OCI-LY1 (cell line): Measurements from ENCODE around the gene MEIS1.

Experiments used
- H2AFZ ChIP-seq: fragments of 200-600 bp; sonication (generic), shearing (Covaris generic); 2 replicates; pipeline ENCODE4 v1.6.0; 2014; ENCODE audit warnings: antibody characterized with exemption, mild to moderate bottlenecking, low read length
- H3F3A ChIP-seq: fragments of 200-600 bp; sonication (generic), shearing (Covaris generic); 2 replicates; pipeline ENCODE4 v1.6.0; 2014; ENCODE audit warnings: mild to moderate bottlenecking, antibody characterized with exemption, low read length, moderate library complexity; ENCODE audit not compliant: insufficient read depth
- H3K27ac ChIP-seq: fragments of 200-600 bp; sonication (generic); 2 replicates; pipeline ENCODE4 v1.5.1; 2014; ENCODE audit warnings: low read length, mixed run types, mild to moderate bottlenecking, low read depth; ENCODE audit not compliant: poor library complexity, severe bottlenecking
- H3K27me3 ChIP-seq: fragments of 200-600 bp; sonication (generic); 2 replicates; pipeline ENCODE4 v1.6.0; 2014; ENCODE audit warnings: antibody characterized with exemption, mild to moderate bottlenecking, low read length, moderate library complexity; ENCODE audit not compliant: insufficient read depth
- H3K36me3 ChIP-seq: fragments of 200-600 bp; sonication (generic); 2 replicates; pipeline ENCODE4 v1.6.1; 2014; ENCODE audit warnings: mild to moderate bottlenecking, antibody characterized with exemption, low read length, moderate library complexity, mixed read lengths; ENCODE audit not compliant: insufficient read depth
- H3K4me1 ChIP-seq: fragments of 200-600 bp; sonication (generic); 2 replicates; pipeline ENCODE4 v1.5.1; 2014; ENCODE audit warnings: mild to moderate bottlenecking, low read length, moderate library complexity; ENCODE audit not compliant: insufficient read depth, severe bottlenecking
- H3K4me2 ChIP-seq: fragments of 200-600 bp; sonication (generic), shearing (Covaris generic); 2 replicates; pipeline ENCODE4 v1.6.1; 2014; ENCODE audit warnings: low read length
- H3K4me3 ChIP-seq: fragments of 200-600 bp; sonication (generic); 2 replicates; pipeline ENCODE4 v1.5.1; 2014; ENCODE audit warnings: low read length, low read depth, mild to moderate bottlenecking, mixed read lengths; ENCODE audit not compliant: poor library complexity, severe bottlenecking
- H3K79me2 ChIP-seq: fragments of 200-600 bp; shearing (Covaris generic); 2 replicates; pipeline ENCODE4 v1.6.1; 2016; ENCODE audit warnings: mixed run types, low read length, mixed read lengths; ENCODE audit not compliant: insufficient read depth
- H3K9ac ChIP-seq: fragments of 200-600 bp; sonication (generic), shearing (Covaris generic); 2 replicates; pipeline ENCODE4 v1.6.1; 2014; ENCODE audit warnings: mild to moderate bottlenecking, low read length, mixed read lengths
- H3K9me2 ChIP-seq: fragments of 200-600 bp; sonication (generic), shearing (Covaris generic); 2 replicates; pipeline ENCODE4 v1.6.1; 2014; ENCODE audit warnings: low read depth, mild to moderate bottlenecking, low read length, mixed read lengths
- H3K9me3 ChIP-seq: fragments of 200-600 bp; shearing (Covaris generic); 2 replicates; pipeline ENCODE4 v1.6.1; 2014; ENCODE audit warnings: low read length, mixed read lengths
- H4K20me1 ChIP-seq: fragments of 200-600 bp; sonication (generic), shearing (Covaris generic); 2 replicates; pipeline ENCODE4 v1.6.0; 2016; ENCODE audit warnings: mild to moderate bottlenecking, low read length; ENCODE audit not compliant: insufficient read depth
- CTCF ChIP-seq: fragments of 200-600 bp; sonication (generic), shearing (Covaris generic); IDR thresholded peaks from 2 replicates; pipeline ENCODE4 v1.5.1; 2017; ENCODE audit warnings: mild to moderate bottlenecking, antibody characterized with exemption, low read length, moderate library complexity, mixed read lengths
- EZH2 ChIP-seq: fragments of 200-600 bp; sonication (generic), shearing (Covaris generic); IDR thresholded peaks from 2 replicates; pipeline ENCODE4 v1.8.0; 2017; ENCODE audit warnings: borderline replicate concordance, mixed run types, mild to moderate bottlenecking, antibody characterized with exemption, low read length, moderate library complexity, mixed read lengths

The MEIS1 gene

GRCh38 chr2:66567729-66568128, 132.8 kb downstream of the MEIS1 start:
- H3K27ac ChIP-seq, result peak overlapping the region; percentile 89
- no peaks in the 10 kb centered on the region for H3K9me2 ChIP-seq
- H3F3A ChIP-seq, result no peaks in the 10 kb centered on the region
- H2AFZ ChIP-seq, result no peak overlapping the region
- peaks cover 88% of the 10 kb centered on the region for H3K4me1 ChIP-seq
- H3K4me2 ChIP-seq, result peak overlapping the region; percentile 71
- peak overlapping the region; percentile 57 for H3K4me3 ChIP-seq
- TF ChIP-seq CTCF (no peak), EZH2 (no peak)
- H3K27me3 ChIP-seq, result no peaks in the 10 kb centered on the region
- no peaks in the 10 kb centered on the region for H3K9me3 ChIP-seq
- no peaks in the 10 kb centered on the region for H4K20me1 ChIP-seq
- H3K79me2 ChIP-seq, result no peaks in the 10 kb centered on the region
- H3K9ac ChIP-seq, result peak overlapping the region; percentile 49
- H3K36me3 ChIP-seq, result no peaks in the 10 kb centered on the region

- H3K4me3 ChIP-seq, result peak overlapping the region; percentile 57
- peaks cover 89% of the 10 kb centered on the region for H3K4me1 ChIP-seq
- TF ChIP-seq EZH2 (no peak), CTCF (no peak)
- H4K20me1 ChIP-seq, result no peaks in the 10 kb centered on the region
- no peaks in the 10 kb centered on the region for H3K36me3 ChIP-seq
- no peaks in the 10 kb centered on the region for H3K79me2 ChIP-seq
- H3F3A ChIP-seq, result no peaks in the 10 kb centered on the region
- H2AFZ ChIP-seq, result no peak overlapping the region
- H3K9me3 ChIP-seq, result no peaks in the 10 kb centered on the region
- no peaks in the 10 kb centered on the region for H3K27me3 ChIP-seq
- H3K4me2 ChIP-seq, result peak overlapping the region; percentile 71
- H3K9me2 ChIP-seq, result no peaks in the 10 kb centered on the region
- peak overlapping the region; percentile 49 for H3K9ac ChIP-seq
- peak overlapping the region; percentile 89 for H3K27ac ChIP-seq
Observed at GRCh38 chr2:66568650-66569300, 133.8 kb downstream of the MEIS1 start.

GRCh38 chr2:66569321-66569851, 134.5 kb downstream of the MEIS1 start:
- Histone ChIP-seq H2AFZ (no peak overlapping the region), H3K4me1 (peaks cover 94% of the 10 kb centered on the region), H3K9me2 (no peaks in the 10 kb centered on the region), H3K4me2 (peak overlapping the region; percentile 71), H3K4me3 (peak overlapping the region; percentile 57), H3K36me3 (no peaks in the 10 kb centered on the region), H3K27me3 (no peaks in the 10 kb centered on the region), H3K79me2 (no peaks in the 10 kb centered on the region), H3K9ac (peak overlapping the region; percentile 55), H3K27ac (peak overlapping the region; percentile 89), H4K20me1 (no peaks in the 10 kb centered on the region), H3K9me3 (no peaks in the 10 kb centered on the region), H3F3A (no peaks in the 10 kb centered on the region)
- TF ChIP-seq CTCF (no peak), EZH2 (no peak)
